Measurements from ENCODE around the gene YIF1B.
"Not testable (repeated sequence)": the region's sequence is repeated elsewhere in the genome, so short reads cannot be mapped to it uniquely, and the experiment has no call there.

Gene YIF1B

GRCh38 chr19:38315657-38316476 is at the start of gene YIF1B:
Gene YIF1B, minus strand, starts transcription at chr19:38315947. Its CDS starts 30 bp downstream, at chr19:38315917.
- DNase-seq = peak; percentile 93

- not testable (repeated sequence) for DNase-seq
Observed at GRCh38 chr19:38362946-38363688, 47.4 kb upstream of the YIF1B start.

- DNase-seq = no peak
Observed at GRCh38 chr19:38362076-38362945, 46.6 kb upstream of the YIF1B start.

GRCh38 chr19:38361633-38362075 is 45.9 kb upstream of the YIF1B start:
- no peak for DNase-seq

GRCh38 chr19:38360839-38361631 is 45.3 kb upstream of the YIF1B start:
- no peak for DNase-seq

GRCh38 chr19:38360351-38360750 is 44.6 kb upstream of the YIF1B start:
- DNase-seq = no peak

- no peak for DNase-seq
Observed at GRCh38 chr19:38359242-38360021, 43.7 kb upstream of the YIF1B start.

- DNase-seq = no peak
Observed at GRCh38 chr19:38358071-38358470, 42.3 kb upstream of the YIF1B start.

- DNase-seq = no peak
Observed at GRCh38 chr19:38355728-38356725, 40.3 kb upstream of the YIF1B start.

- no peak for DNase-seq
Observed at GRCh38 chr19:38352611-38353010, 36.9 kb upstream of the YIF1B start.

GRCh38 chr19:38351865-38352395 is 36.2 kb upstream of the YIF1B start:
- DNase-seq = no peak

GRCh38 chr19:38350883-38351282 is 35.1 kb upstream of the YIF1B start:
- DNase-seq = no peak

GRCh38 chr19:38346837-38347236 is 31.1 kb upstream of the YIF1B start:
- no peak for DNase-seq

GRCh38 chr19:38340927-38341326 is 25.2 kb upstream of the YIF1B start:
- no peak for DNase-seq

- not testable (repeated sequence) for DNase-seq
Observed at GRCh38 chr19:38339011-38339410, 23.3 kb upstream of the YIF1B start.

GRCh38 chr19:38337360-38337653 is 21.6 kb upstream of the YIF1B start:
- no peak for DNase-seq

- peak; percentile 88 for DNase-seq
Observed at GRCh38 chr19:38336638-38337359, 21.1 kb upstream of the YIF1B start.

GRCh38 chr19:38335949-38336637 is 20.3 kb upstream of the YIF1B start:
- DNase-seq = peak; percentile 65

- DNase-seq = no peak
Observed at GRCh38 chr19:38333245-38333644, 17.5 kb upstream of the YIF1B start.

Measured in NCI-H2107 (cell line).